LNCAP (cell line): ENCODE results near the gene SIX2.

ENCODE experiments used
- CTCF ChIP-seq: fragments of 450-650 bp; IDR thresholded peaks from 2 replicates; pipeline ENCODE4 v1.5.1; 2017; ENCODE audit warnings: mild to moderate bottlenecking

Gene SIX2

DNA sequence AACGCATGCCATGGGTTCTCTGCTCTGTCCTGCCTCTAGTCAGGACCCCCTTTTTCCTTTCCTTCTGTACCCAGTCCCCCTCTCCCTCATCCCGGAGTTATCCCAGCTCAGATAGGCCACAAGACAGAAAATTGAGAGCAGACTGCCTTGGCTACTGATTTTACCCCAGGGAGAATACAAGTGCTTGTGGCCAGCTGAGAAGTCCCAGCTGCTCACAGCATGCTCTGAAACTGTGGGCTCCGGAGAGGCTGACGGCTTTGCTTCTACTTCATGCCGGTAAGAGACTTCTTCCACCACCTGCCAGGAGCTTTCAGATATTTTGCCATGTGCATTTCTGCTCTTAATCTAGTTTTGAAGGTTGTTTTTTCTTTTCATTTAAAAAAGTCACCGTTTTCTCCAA lies 20.0 kb upstream of the SIX2 start:
- TF ChIP-seq CTCF: no peak

DNA sequence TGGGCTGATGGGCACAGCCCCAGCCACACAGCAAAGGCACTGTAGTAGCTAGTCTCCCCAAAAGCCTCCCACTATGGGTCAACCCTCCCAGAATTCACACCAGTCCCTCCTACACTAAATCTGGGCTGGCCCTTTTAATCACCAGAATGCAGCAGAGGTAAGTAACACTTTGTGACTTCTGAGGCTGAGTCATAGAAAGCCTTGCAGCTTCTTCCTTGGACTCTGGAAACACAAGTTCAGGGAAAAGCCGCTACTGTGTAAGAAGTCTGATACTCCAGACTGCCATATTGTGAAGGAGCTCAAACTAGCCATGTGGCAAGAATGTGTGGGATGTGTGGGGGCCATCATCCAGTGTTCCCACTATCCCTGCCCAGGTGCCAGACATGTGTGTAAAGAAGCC lies 19.0 kb upstream of the SIX2 start:
- no peak for TF ChIP-seq CTCF

- no peak for TF ChIP-seq CTCF
Observed at GRCh38 chr2:45026924-45027450, 17.7 kb upstream of the SIX2 start.

DNA sequence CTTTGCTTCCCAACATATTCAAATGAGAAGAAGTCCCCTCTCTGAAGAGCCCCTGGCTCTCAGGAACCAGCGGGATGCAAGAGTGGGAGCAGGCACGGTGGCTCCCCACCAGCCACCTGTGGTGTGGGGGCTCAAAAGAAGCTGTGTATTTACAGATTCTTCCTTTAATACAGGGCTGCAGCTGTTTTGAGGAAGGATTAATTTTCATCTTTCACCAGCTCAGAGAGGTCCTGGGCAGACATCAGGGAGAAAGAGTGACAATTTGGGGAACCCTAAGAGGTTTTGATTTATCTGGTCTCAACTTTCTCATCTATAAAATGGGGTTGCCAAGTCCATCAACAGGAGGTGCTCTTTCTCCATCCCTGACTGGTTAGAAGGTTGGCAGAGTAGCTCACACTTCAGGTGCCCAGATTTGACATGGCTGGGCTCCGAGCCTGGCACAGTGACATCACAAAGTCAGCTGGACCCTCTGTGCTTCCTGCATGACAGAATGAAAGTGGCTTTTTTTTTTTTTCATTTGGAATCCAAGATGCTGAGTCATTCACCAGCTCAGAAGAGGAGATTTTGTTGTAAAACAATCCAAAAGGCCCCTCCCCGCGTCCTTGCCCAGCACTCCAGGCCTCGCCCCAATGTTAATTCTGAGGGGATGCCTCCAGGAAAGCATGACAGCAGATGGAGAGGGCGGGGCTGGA lies 15.5 kb upstream of the SIX2 start:
- peak; percentile 52 for TF ChIP-seq CTCF

DNA sequence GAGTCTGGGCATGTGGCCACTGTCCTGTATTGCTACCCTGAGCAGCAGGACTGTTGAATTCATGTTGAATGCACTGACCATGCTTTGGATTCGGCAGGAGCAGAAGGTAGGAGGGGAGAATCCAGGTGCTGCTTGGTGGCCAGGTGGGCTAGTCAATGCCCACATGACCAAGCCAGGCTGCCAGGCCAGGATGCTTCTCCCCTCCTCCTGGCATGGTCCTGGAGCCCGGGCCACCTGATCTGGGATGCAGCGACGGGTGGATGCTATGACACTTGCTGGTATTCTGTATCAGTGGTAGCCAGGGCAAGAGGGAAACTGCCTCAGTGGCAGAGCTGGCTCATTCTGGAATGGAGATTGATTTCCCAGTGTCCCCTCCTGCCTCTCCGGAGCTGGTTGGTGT lies 14.8 kb upstream of the SIX2 start:
- no peak for TF ChIP-seq CTCF

DNA sequence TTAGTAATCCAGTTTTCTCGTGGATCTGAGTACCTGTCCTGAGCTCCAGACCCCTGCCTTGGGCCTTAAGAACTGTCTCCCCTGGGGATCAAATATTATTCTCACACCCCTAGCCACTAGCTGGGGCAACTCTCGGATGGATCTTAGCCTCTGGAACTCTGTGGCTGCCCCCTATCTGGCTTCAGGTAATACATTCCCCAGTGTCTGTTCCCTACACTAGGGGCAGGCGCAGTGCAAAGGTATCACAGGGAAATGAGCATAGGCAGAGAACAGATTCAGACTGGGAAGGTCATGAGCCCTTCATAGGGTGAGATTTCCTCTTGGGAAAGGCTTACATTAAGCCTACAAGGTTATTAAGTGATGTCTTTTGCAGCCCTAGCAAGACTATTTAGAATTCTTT lies 11.2 kb upstream of the SIX2 start:
- TF ChIP-seq CTCF: no peak

DNA sequence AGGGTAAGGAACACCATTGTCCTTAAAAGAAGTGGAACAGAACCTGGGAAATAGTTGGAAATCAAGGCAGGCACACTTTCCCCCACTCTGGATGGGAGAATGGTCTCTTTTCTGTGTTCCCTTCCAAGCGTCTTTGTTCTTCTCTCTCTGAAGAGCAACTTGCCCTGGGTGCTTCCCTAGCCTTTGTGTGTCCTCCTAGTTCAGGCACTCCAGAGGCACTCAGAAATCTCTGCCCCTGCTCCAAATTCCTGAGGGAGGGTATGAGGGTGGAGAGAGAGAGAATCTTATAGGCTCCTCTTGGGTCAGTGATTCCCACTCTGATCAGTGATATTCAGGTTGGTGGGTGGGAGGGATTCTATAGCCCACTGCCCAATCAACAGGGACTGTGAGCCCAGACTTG lies 8.8 kb upstream of the SIX2 start:
- TF ChIP-seq CTCF: no peak

DNA sequence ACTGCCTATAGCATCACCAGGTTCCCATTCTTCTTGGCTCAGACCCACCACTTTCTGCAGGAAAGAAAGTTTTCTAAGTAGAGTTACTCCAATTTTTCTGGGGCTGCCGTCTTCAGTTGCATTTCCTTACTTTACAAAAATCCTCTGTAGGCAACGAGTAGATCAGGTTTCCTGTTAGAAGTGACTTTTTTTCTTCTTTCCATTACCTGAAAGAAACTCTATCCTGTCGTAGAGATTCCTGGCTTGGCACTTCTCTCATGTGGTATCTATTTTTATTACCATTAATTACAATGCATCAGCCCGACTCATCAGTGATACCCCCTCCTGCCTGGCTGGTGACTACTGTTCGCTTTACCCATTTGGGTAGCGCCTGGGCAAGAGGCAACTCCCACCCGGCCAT lies 5.6 kb upstream of the SIX2 start:
- TF ChIP-seq CTCF: no peak
